Stimulated activated CD4-positive, alpha-beta T cell treated with anti-CD3 and anti-CD28 coated beads, Interleukin-12 subunit alpha, Interleukin-12 subunit beta, amount 100 ng/mL, for 48 hours (primary cell): ENCODE measurements around the gene BUB1B.

Source experiments
- DNase-seq, 3 donors: peaks; one replicate each; pipeline ENCODE4 v3.0.0-alpha.2; 2020; ENCODE audit warnings: low read depth in 2 of 3, low spot score in 1 of 3

The BUB1B gene

GRCh38 chr15:40183636-40184463 lies 23.0 kb downstream of the BUB1B start:
- DNase-seq: no peak

- no peak for DNase-seq
These were observed 29.7 kb downstream of the BUB1B start for GRCh38 chr15:40190591-40190990.

DNA sequence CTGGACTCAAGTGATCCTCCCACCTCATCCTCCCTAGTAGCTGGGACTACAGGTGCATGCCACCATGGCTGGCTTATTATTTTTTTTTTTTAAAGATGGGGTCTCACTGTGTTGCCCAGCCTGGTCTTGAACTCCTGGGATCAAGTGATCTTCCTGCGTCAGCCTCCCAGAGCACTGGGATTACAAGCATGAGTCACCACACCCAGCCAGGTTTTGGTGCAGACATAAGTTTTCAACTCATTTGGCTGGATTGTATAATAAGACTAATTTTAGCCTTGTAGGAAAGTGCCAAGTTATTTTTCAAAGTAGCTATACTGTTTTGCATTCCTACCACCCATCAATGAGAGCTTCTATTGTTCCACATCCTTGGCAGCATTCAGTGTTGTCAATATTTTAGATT lies 32.1 kb downstream of the BUB1B start:
- DNase-seq: no peak

GRCh38 chr15:40197434-40197833 lies 36.6 kb downstream of the BUB1B start:
- no peak for DNase-seq

GRCh38 chr15:40198355-40199085 lies 37.7 kb downstream of the BUB1B start:
- DNase-seq: no peak

DNA sequence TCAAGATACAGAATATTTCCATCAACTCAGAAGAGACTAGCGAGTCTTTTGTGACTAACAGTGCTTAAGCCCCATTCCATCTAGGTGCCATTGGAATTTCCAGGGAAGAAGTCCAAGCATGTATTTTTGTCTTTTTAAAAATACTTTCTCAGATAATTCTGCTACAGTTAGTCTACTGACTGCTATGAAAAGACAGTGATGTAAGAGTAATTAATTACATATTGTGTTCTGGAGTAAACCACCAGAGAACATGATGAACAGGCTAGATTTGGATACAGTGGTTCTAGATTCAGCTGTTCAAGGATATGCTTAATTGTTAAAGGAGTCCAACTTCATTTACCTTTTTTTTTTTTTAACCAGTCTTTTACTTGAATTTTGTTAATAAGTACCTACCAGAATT lies 43.2 kb downstream of the BUB1B start:
- no peak for DNase-seq

- DNase-seq: peak in 2 of 3 donors; percentile 12 to 63
These were observed 56.4 kb downstream of the BUB1B start for GRCh38 chr15:40217166-40217824.

- DNase-seq: no peak
These were observed 58.9 kb downstream of the BUB1B start for GRCh38 chr15:40219801-40220200.

DNA sequence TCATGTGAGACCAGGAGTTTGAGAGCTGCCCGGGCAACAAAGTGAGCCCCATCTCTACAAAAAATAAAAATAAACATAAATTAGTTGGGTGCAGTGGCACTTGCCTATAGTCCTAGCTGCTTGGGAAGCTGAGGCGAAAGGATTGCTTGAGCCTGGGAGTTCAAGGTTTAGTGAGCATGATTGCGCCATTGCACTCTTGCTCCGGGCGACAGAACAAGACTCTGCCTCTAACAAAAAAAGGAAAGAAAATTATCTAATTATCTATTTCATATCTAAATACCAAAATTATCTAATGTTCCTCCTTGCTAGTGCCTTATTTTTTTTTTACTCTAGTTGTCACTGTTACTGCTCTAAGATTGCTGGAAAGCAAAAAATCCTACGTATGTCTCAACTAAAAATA lies 61.3 kb downstream of the BUB1B start:
- no peak for DNase-seq

DNA sequence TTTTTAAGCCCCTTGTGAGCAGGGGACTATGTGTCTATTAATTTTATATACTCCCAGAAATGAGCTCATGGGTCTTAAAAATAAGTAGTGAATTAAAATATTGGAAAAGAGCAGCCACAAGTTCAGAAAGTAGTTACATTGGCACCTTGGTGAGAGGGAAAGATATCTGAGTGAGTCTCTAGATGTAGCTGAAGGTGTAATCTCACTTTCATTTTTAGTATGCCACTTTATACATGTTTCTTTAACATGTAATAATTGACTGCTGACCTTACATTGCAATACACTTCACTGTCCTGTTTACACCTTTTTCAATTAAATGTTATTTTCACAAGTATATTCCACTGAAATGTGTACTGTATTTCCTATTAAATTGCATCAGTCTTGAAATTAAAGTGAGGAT lies 65.9 kb downstream of the BUB1B start:
- no peak for DNase-seq

- DNase-seq: no peak
These were observed 68.4 kb downstream of the BUB1B start for GRCh38 chr15:40229316-40229715.

DNA sequence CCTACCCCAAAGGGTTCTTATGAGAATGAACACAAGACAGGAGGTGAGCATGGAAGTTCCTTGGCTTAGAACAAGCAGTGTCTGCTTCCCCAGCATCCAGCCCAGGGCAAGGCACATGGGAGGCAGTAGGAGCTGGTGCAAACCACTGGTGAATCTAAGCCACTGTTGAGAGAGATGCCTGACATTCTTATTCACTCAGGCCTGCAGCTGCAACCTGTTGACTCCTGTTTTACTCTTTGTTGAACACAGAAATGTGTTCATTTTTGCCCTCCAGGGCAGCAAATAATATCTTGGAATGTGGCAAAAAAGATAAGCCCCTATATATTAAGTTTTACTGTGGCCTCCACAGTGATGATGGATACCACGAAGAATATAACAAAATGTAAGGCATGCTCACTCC lies 69.1 kb downstream of the BUB1B start:
- no peak for DNase-seq

GRCh38 chr15:40232625-40233070 lies 71.8 kb downstream of the BUB1B start:
- no peak for DNase-seq

DNA sequence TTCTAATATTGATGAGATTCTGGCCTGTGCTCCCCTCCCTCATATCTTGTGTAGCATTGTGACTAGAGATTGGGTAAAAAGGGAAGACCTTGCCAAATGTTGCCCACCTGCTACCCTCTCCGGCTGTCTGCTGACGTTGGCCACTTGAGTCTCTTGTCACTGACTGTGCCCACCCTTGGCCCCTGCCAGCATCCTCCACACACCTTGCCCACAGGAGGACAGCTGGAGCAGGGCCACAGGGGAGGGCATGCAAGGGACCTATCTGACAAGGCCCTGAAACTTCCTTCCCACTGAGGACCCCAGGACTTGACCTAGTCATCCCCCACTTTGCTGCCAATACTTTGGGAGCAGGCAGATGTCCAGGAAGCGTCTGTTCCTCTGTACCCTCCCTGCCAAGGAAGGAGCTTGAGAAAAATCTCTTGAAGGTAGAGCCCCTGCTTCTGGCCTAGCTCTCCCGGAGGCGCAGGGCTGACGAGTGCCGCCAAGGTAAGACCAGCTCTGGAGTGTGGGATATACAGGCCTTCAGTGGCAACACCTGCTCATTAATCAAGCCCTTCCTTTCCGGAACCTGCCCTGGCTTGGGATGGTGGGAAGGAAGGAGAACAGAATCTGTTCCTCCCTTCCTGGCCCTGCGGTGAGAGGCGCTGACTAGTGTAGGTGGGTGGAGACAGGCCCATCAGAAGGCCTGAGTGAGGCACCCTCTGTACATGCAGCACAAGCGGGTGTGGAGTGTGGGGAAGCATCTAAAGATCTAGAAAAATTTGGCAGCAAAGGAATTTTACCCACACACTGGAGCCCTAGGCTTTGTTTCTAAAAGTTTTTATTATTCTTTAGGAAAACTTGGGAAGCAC lies 73.1 kb downstream of the BUB1B start:
- no peak for DNase-seq

DNA sequence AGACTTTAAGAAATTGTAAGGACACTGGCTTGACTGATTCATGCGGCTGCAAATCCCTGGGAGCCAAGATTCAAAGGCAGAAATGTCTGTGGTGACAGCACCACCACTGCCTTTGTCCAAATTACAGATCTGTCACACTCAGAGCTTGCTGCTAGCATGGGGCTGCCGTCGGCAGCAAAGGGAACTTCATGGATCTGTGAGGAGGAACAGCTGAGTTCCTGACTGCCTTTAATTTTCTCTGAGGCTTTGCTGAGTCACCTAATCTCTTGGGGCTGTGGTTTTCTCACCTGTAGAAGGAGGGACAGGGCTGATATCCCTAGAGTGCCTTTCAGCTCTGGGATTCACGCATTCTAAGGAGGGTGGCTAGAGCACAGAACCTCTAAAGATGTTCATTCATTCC lies 73.9 kb downstream of the BUB1B start:
- no peak for DNase-seq

DNA sequence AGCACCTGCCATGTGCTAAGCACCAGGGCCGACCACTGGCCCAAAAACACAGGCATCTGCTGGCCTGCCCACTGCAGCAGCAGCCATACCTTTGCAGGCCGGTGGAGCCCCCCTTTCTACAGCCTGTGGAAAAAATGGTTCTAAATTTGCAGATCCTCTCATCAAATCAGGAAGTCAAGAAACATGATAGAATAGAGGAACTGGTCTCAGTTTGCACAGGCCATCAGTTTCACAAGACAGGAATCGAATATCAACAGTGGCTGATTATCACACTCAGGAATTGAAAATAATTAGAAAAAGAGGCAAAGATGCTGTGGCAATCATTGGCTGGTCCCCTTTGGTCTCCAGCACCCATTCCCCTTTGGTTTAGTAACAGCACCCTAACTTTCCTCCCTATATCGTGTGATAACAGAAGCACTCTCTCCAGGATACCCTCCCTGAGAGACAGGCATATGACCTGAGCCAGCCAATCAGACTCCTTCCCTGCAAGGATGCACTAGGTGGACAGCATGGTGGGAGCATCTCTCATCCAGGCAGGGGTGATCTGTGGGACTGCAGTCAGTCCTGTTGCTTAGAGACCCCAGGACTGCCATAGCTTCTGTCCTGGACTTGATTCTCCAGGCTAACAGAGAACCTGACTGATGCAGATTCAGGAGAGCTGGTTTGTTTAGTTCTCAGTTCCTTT lies 74.5 kb downstream of the BUB1B start:
- no peak for DNase-seq

GRCh38 chr15:40238532-40239403 lies 77.9 kb downstream of the BUB1B start, which contains the start of gene PAK6:
PAK6 (plus strand) TSS chr15:40239063; CDS start chr15:40264786, 25,723 bp downstream.
- peak; percentile 13 to 33 (median 13) for DNase-seq

GRCh38 chr15:40239404-40239692 lies 78.5 kb downstream of the BUB1B start:
- DNase-seq: no peak
